ENCODE results near the gene UROS. TPM values are rescaled to one million over a fixed set of nuclear protein-coding genes. Genes with fewer than 3 reads are reported as not detected.

UROS gene
- total RNA-seq, 1 donor from 2014 or later = 61.5 TPM

DNA sequence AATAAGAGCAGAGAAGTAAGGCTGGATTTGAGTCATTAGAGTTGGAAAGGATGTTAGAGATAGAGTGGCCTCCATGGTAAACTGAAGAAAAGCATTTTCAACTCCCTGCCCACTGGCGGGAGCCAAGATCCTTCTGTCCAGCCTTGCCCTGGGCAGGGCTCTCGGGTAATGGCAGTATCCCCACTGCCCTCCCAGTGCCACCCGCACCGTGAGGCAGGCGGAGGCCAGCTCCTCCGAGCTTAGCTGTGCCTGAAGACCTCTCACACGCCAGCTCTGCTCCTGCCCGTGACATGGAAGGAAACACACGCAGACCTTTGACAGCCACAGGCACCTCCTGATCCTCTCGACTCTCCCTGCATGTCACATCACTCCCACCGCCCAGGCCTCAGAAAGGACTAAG is 22.6 kb upstream of the UROS start:
- no peak for DNase-seq (ENCODE audit: low spot score)
- Mint-ChIP-seq H3K9me3 (ENCODE audit: unreplicated experiment) (no peaks in the 10 kb centered on the region), H3K4me1 (ENCODE audit: unreplicated experiment) (no peaks in the 10 kb centered on the region), H3K27me3 (ENCODE audit: unreplicated experiment) (no peaks in the 10 kb centered on the region), H3K4me3 (ENCODE audit: unreplicated experiment) (no peak overlapping the region), H3K36me3 (ENCODE audit: low read depth, unreplicated experiment) (peaks cover 49% of the 10 kb centered on the region), H3K27ac (ENCODE audit: unreplicated experiment) (no peak overlapping the region)
- TF ChIP-seq, protein P1, sequence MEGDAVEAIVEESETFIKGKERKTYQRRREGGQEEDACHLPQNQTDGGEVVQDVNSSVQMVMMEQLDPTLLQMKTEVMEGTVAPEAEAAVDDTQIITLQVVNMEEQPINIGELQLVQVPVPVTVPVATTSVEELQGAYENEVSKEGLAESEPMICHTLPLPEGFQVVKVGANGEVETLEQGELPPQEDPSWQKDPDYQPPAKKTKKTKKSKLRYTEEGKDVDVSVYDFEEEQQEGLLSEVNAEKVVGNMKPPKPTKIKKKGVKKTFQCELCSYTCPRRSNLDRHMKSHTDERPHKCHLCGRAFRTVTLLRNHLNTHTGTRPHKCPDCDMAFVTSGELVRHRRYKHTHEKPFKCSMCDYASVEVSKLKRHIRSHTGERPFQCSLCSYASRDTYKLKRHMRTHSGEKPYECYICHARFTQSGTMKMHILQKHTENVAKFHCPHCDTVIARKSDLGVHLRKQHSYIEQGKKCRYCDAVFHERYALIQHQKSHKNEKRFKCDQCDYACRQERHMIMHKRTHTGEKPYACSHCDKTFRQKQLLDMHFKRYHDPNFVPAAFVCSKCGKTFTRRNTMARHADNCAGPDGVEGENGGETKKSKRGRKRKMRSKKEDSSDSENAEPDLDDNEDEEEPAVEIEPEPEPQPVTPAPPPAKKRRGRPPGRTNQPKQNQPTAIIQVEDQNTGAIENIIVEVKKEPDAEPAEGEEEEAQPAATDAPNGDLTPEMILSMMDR (IDR thresholded peaks at IDR 0.05; ENCODE audit: unreplicated experiment) = no peak

DNA sequence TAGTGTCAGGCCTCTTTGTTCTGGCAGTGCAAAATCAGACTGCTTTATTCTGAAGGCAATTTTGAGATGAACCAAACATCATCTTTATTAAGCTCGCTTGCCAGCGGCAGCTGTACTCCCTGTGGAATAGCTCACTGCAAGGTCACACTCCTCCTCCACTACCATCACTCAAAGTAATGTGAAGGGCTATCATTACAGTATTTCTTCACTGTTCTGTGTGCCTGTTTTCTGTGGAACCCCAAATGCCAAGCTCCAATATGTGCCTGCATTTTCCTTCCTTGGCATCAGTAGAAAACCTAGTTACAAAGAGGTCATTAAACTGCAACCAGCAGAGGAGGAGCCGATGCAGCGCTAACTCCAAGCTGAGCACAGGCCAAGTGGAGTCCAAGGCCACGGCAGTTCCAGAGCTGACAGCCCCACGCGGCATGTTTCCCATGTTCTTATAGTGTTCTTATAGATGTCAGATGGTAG is 21.7 kb upstream of the UROS start:
- Mint-ChIP-seq H3K36me3 (ENCODE audit: low read depth, unreplicated experiment) (peaks cover 53% of the 10 kb centered on the region), H3K9me3 (ENCODE audit: unreplicated experiment) (no peaks in the 10 kb centered on the region), H3K4me1 (ENCODE audit: unreplicated experiment) (no peaks in the 10 kb centered on the region), H3K4me3 (ENCODE audit: unreplicated experiment) (no peak overlapping the region), H3K27ac (ENCODE audit: unreplicated experiment) (no peak overlapping the region), H3K27me3 (ENCODE audit: unreplicated experiment) (no peaks in the 10 kb centered on the region)
- TF ChIP-seq, protein P1 (IDR thresholded peaks at IDR 0.05; ENCODE audit: unreplicated experiment) = no peak
- DNase-seq (ENCODE audit: low spot score) = no peak

DNA sequence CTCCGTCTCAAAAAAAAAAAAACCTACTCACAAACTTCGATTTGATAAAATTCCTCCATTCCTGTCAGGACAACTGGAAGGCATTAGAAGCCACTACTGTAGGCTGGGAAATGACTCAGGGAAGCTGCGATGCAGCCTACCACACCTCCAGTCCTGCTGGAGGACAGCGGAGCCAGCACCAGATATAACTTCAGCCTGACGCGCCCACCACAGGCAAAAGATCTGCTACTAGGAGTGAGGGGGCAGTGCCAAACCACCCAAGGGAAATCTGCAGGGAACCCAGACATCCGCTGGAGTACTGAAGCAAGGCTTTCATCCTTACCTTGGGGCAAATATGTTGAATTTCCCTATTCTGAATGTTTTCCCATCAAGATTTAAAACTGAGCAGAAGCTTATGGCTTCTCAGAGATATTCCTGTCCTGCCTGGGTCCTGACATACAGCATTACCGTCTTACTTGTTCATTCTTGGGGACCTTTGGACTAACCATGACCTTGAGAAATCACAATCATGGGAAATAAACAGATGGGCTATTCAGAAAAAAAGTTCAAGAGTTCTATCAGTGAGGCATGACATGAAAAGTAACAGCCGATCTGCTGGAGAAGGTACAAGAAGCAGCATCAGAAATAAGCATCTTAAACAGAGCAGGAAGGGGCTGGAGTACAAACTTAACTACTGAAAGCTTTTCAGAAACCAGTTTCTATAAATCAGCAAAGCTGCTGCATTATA is 20.7 kb upstream of the UROS start:
- H3K9me3 Mint-ChIP-seq (ENCODE audit: unreplicated experiment) = no peaks in the 10 kb centered on the region
- TF ChIP-seq, protein P1 (IDR thresholded peaks at IDR 0.05; ENCODE audit: unreplicated experiment) = no peak
- H3K27ac Mint-ChIP-seq (ENCODE audit: unreplicated experiment) = no peak overlapping the region
- H3K4me1 Mint-ChIP-seq (ENCODE audit: unreplicated experiment) = no peaks in the 10 kb centered on the region
- no peak for DNase-seq (ENCODE audit: low spot score)
- H3K4me3 Mint-ChIP-seq (ENCODE audit: unreplicated experiment) = no peak overlapping the region
- H3K36me3 Mint-ChIP-seq (ENCODE audit: low read depth, unreplicated experiment) = peaks cover 53% of the 10 kb centered on the region
- peaks cover 2% of the 10 kb centered on the region for H3K27me3 Mint-ChIP-seq (ENCODE audit: unreplicated experiment)

- Mint-ChIP-seq H3K9me3 (ENCODE audit: unreplicated experiment) (no peaks in the 10 kb centered on the region), H3K4me3 (ENCODE audit: unreplicated experiment) (no peak overlapping the region), H3K27ac (ENCODE audit: unreplicated experiment) (no peak overlapping the region), H3K4me1 (ENCODE audit: unreplicated experiment) (no peaks in the 10 kb centered on the region), H3K36me3 (ENCODE audit: low read depth, unreplicated experiment) (peaks cover 48% of the 10 kb centered on the region), H3K27me3 (ENCODE audit: unreplicated experiment) (peaks cover 2% of the 10 kb centered on the region)
- DNase-seq (ENCODE audit: low spot score) = no peak
- TF ChIP-seq, protein P1 (IDR thresholded peaks at IDR 0.05; ENCODE audit: unreplicated experiment) = no peak
These were observed 17.9 kb upstream of the UROS start for GRCh38 chr10:125840955-125841354.

DNA sequence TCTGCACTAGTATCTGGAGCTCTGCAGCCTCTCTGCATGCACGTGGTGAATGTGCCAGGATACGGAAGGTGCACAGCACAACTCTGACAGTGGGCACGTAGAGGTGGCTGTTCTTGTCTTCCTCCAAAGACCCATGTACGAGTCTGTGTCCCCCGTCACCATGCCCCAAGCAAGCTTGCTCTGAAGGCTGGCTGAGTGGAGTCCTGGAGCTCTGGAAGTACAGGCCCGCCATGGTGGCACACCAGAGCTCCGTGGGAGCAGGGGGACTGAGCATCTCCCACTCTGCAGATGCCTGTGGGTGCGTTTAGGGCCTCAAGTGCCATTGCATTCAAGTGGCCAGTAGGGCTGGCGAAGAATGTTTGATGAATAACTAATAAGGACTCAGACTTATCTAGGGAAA is 17.3 kb upstream of the UROS start:
- Mint-ChIP-seq H3K27me3 (ENCODE audit: unreplicated experiment) (peaks cover 2% of the 10 kb centered on the region), H3K4me3 (ENCODE audit: unreplicated experiment) (no peak overlapping the region), H3K36me3 (ENCODE audit: low read depth, unreplicated experiment) (peaks cover 48% of the 10 kb centered on the region), H3K9me3 (ENCODE audit: unreplicated experiment) (no peaks in the 10 kb centered on the region), H3K4me1 (ENCODE audit: unreplicated experiment) (no peaks in the 10 kb centered on the region), H3K27ac (ENCODE audit: unreplicated experiment) (no peak overlapping the region)
- DNase-seq (ENCODE audit: low spot score) = no peak
- TF ChIP-seq, protein P1 (IDR thresholded peaks at IDR 0.05; ENCODE audit: unreplicated experiment) = no peak

All from endothelial cell (in vitro differentiated cells).